Stimulated activated CD8-positive, alpha-beta memory T cell treated with anti-CD3 and anti-CD28 coated beads, Interleukin-12 subunit alpha, Interleukin-12 subunit beta, amount 100 ng/mL, for 24 hours (primary cell): ENCODE data around the gene CALN1.

ENCODE experiments used
- DNase-seq: peaks from one replicate; pipeline ENCODE4 v3.0.0-alpha.2; 2020; ENCODE audit errors: extremely low read depth

The CALN1 gene

GRCh38 chr7:71795410-71795809 lies 616.7 kb downstream of the CALN1 start:
- no peak for DNase-seq

- DNase-seq: no peak
Measured at GRCh38 chr7:71793251-71793650, 618.9 kb downstream of the CALN1 start.

- no peak for DNase-seq
Measured at GRCh38 chr7:71787513-71787912, 624.6 kb downstream of the CALN1 start.

- DNase-seq: no peak
Measured at GRCh38 chr7:71785216-71785615, 626.9 kb downstream of the CALN1 start.

- DNase-seq: no peak
Measured at GRCh38 chr7:71784781-71785180, 627.4 kb downstream of the CALN1 start.

- no peak for DNase-seq
Measured at GRCh38 chr7:71784180-71784579, 628.0 kb downstream of the CALN1 start.

GRCh38 chr7:71783779-71784178 lies 628.4 kb downstream of the CALN1 start:
- no peak for DNase-seq

- no peak for DNase-seq
Measured at GRCh38 chr7:71782051-71782450, 630.1 kb downstream of the CALN1 start.

GRCh38 chr7:71780282-71780681 lies 631.9 kb downstream of the CALN1 start:
- no peak for DNase-seq

GRCh38 chr7:71777278-71777677 lies 634.9 kb downstream of the CALN1 start:
- no peak for DNase-seq

GRCh38 chr7:71776726-71777125 lies 635.4 kb downstream of the CALN1 start:
- DNase-seq: no peak

GRCh38 chr7:71775648-71776047 lies 636.5 kb downstream of the CALN1 start:
- no peak for DNase-seq

GRCh38 chr7:71772779-71773178 lies 639.4 kb downstream of the CALN1 start:
- no peak for DNase-seq

GRCh38 chr7:71770269-71770907 lies 641.8 kb downstream of the CALN1 start:
- DNase-seq: no peak

GRCh38 chr7:71769326-71769725 lies 642.8 kb downstream of the CALN1 start:
- DNase-seq: no peak

GRCh38 chr7:71768450-71768849 lies 643.7 kb downstream of the CALN1 start:
- no peak for DNase-seq

- no peak for DNase-seq
Measured at GRCh38 chr7:71766016-71766415, 646.1 kb downstream of the CALN1 start.

- DNase-seq: no peak
Measured at GRCh38 chr7:71761336-71761735, 650.8 kb downstream of the CALN1 start.

GRCh38 chr7:71754828-71755227 lies 657.3 kb downstream of the CALN1 start:
- no peak for DNase-seq

- no peak for DNase-seq
Measured at GRCh38 chr7:71753956-71754664, 658.0 kb downstream of the CALN1 start.

GRCh38 chr7:71753236-71753635 lies 658.9 kb downstream of the CALN1 start:
- no peak for DNase-seq

- DNase-seq: no peak
Measured at GRCh38 chr7:71752171-71752935, 659.8 kb downstream of the CALN1 start.

GRCh38 chr7:71750290-71750689 lies 661.8 kb downstream of the CALN1 start:
- no peak for DNase-seq
